Right ventricle myocardium superior (tissue), 1 donor: ENCODE results near the gene LGALS7B. TPM values are rescaled to one million over a fixed set of nuclear protein-coding genes. Genes with fewer than 3 reads are reported as not detected.
"Not testable (repeated sequence)": the region's sequence is repeated elsewhere in the genome, so short reads cannot be mapped to it uniquely, and the experiment has no call there.

ENCODE experiments used
- ATAC-seq: fragments of 200-7000 bp; cut with Tn5 transposase; one replicate; pipeline ENCODE4 v1.9.1; 2020; ENCODE audit warnings: mild to moderate bottlenecking; ENCODE audit not compliant: poor library complexity
- DNase-seq: peaks from one replicate; pipeline ENCODE4 v3.0.0-alpha.2; 2020
- intact Hi-C: fragments of 100-400 bp; cut with DNase I; formaldehyde crosslinking; loops from one replicate; pipeline ENCODE4 v1.11.2; 2022
- total RNA-seq: library from RNA; stranded (reverse); fragmentation: NEBNext Ultra II Directional; extraction: Animal tissue kit (Norgen Biotek cat#: 25700); gene quantifications from one replicate; pipeline ENCODE4 v1.2.1, GENCODE V29; 2021
- donor health status: DM: no; HTN: yes; CAD: no; lungs with severe emphysema.

Gene LGALS7B
- total RNA-seq, 1 donor from 2014 or later = not detected

DNA sequence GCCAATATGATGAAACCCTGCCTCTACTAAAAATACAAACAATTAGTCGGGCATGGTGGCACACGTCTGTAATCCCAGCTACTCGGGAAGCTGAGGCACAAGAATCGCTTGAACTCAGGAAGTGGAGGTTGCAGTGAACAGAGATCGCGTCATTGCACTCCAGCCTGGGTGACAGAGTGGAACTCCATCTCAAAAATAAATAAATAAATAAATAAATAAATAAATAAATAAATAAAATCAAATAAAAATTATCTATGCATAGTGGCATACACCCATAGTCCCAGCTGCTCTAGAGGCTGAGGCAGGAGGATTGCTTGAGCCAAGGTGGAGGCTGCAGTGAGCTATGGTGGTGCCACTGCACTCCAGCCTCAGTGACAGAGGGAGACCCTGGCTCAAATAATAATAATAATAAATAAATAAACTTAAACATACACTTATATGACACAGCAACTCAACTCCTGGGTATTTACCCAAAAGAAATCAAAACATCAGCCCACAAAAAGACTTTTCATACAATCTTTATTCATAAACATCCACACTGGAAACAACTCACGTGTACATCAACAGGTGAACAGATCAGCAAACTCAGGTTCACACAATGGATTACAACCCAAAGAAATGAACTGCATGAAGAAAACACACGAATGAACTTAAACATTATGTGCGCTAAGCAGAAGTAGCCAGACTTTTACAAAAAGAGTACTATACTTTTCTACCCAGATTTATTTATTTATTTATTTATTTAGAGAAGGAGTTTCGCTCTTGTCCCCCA lies 22.5 kb upstream of the LGALS7B start:
- intact Hi-C loops = no loop called here
- ATAC-seq (no peak), DNase-seq (no peak)

DNA sequence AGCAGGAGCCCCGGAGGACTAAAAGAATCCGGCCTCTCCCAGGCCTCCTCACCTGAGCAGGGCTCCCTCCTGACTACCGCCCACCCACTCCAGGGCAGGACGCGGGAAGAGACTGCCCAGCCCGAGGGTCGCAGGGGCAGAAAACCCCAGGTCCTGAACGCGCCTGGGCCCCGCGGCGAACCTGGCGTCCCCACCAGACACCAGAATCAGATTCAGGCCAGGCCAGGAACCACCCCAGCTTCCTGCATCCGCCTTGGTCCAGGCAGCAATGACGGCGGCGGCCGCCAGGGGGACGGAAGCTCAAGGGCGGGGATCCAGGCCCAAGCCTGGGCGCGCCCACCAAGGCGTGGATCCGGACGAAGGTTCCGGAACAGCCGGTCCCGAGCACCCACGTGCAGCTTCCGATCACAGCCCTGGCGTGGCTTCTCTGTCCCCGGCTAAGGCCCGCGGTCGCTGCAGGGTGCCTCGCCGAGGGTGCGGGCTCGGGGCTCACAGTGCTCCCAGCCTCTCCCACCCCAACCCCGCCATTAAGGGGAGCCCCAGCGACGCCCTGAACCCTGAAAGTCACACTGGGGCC lies 19.3 kb upstream of the LGALS7B start:
- DNase-seq = peak; percentile 95
- intact Hi-C loops = no loop called here
- peak; percentile 85 for ATAC-seq

DNA sequence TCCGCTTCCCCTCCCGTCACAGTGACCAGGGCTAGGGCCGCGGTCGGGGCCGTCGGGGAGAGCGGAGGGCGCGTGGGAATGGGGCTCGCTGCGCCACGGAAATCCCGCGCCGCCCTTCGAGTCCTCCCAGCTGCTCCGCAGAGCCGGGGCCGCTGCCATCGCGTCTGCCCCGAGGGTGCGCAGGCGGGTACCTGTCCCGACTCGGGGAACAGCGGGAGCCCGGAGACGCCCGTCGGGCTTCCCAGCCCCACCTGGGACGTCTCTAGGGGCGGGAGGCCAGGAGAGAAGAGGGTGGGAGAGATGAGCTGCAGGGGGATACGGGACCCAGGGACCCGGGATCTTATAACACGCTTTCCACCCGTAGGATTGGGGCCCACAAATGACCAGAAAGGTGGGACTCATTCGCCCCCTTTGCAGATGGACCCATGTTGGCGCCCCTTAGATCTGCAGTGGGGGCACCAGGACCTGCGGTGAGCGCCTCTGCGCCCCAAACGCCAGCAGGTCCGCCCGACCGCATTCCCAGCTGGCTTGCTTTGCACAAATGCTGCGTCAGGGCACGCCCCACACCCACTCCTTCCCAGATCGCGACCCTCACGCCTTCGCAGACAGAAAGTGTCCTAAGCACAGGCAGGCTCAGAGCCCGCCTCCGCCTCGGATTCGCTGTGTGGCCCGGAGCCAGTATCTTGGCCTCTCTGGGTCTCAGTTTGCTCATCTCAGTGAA lies 18.6 kb upstream of the LGALS7B start:
- intact Hi-C loops = not testable (repeated sequence)
- DNase-seq = peak; percentile 27

DNA sequence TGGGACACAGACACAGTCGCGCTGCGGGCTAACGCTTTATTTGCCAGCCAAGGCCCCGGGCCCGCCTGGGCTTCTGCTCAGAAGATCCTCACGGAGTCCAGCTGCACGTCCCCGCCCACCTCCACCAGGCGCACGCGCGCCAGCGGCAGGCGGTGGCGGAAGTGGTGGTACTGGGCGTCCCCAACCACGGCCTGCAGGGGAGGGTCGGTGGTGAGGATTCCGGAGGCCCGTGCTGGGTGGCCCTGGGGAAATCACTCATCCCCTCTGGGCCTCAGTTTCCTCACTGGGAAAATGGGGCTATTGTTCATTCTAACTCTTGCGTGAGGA lies 18.1 kb upstream of the LGALS7B start:
- DNase-seq, intact Hi-C loops: not testable (repeated sequence)
- peak; percentile 97 for ATAC-seq

More for the DNA sequence above, 18.6 kb upstream of the LGALS7B start:
- peak; percentile 45 for ATAC-seq

DNA sequence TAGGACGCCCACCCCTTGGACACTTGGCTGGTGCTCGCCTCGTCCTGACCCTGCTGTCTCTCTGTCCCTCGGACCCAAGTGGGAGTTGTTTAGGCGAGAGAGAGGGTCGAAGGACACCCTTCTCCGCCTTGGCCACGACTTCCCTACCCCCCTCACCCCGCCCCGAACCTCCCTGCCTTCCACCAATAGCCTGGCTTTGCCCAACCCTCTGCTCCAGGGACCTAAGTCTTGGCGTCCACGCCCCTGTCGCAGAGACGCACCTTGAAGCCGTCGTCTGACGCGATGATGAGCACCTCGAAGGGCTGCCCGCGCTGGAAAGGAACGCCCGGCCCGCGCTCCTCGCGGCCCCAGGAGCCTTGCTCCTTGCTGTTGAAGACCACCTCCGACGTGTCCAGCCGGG lies 17.4 kb upstream of the LGALS7B start:
- ATAC-seq, intact Hi-C loops, DNase-seq: not testable (repeated sequence)

DNA sequence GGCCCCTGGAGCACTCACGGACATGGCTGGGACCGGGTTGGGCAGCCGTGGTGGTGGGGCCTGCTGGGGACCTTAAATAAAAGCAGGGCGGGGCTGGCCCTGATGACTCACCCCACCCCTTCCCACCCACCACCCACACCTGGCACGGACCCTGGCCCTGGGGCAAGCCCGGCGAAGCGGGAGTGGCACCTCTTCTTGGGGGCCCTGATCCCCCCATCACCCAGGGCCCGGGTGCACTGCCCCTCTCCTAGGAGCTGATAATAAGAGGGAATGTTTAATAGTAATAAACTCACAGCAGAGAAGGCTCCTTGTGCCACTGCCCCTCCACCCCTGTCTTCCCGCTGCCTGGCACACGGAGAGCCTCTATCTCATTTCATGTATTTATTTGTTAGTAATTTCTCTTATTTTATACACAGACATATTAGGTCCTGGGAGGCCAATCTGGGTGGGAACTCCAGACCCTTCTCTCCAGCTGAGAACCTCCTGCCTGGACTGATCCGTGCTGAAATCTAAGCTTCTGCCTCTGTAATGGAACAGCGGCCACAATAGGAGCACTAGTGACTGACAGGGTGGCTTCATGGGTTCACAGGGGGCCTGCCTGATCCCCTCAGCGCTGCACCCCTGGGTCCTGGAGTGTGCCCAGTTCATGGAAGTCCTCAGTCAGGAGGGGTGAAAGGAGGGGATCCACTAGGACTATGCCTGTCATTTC lies 15.4 kb upstream of the LGALS7B start, which contains the start of gene LGALS7:
LGALS7 (minus strand) TSS at position 49 of the 709 bp plus-strand sequence; CDS start at position 24, 25 bp downstream.
- intact Hi-C loops = no loop called here
- DNase-seq = no peak
- ATAC-seq = no peak

DNA sequence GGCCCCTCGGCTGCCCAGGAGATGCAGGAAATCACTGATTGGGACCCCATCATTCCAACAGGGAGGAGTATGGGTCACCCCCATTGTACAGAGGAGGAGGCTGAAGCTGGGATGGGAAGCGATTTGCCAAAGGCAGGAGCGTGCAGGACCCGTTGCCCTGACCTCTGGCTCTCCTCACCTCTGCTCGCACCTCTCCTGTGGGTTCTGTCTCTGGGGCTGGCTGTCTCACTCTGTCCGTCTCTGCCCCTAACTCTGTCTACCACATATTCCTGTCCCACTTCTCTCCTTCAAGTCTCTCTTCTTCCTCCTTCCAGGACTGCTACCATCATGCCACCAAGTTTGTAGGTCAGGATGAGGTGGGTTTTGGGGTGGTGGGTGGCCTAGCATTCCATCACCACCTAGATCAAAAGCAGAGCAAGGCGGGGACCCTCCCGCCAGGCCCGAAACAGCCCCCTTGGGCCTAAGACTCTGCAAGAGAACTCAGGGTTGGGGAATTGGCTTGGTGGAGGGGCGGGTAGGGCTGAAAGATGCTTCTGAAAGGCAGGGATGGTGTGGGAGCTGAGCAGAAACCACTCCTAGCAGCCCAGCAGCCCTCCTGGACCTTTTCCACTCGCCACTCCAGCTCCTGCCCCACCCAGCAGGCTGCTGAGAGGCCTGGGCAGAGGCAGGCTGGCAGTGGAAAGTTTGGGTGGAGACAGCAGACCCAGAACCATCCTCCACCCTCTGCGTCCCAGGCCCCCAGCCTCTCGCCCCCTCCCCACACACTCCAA lies 14.6 kb upstream of the LGALS7B start:
- ATAC-seq = no peak
- intact Hi-C loops = no loop called here
- DNase-seq = no peak

DNA sequence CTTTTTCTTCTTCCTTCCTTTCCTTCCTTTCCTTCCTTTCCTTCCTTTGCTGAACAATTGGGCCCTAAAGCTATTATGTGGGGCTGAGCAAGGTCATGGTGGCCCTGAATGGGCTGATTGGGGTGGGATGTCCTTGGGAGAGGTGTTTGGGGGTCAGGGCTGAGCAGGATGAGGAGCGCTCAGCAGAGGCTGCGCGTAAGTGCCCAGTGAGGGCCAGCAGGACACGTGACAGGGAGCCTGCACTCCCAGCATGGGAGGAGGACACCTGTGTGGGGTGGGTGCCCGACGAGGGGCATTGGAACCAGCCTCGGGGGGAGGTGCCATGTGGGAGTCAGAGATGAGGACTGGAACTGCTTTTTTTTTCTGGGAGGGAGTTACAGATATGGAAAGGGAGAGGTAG lies 10.3 kb upstream of the LGALS7B start:
- DNase-seq (no peak), ATAC-seq (no peak)
- intact Hi-C loops = no loop called here

DNA sequence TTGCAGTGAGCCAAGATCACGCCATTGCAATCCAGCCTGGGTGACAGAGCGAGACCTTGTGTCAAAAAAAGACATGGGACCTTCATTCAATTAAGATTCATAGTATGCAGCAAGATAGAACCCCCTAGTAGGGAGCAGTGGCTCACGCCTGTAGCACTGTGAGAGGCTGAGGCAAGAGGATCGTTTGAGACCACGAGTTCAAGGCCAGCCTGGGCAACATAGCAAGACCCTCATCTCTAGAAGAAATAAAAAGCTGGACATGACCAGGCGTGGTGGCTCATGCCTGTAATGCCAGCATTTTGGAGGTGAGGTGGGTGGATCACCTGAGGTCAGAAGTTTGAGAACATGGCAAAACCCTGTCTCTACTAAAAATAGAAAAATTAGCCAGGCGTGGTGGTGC lies 8.6 kb upstream of the LGALS7B start:
- no peak for DNase-seq

DNA sequence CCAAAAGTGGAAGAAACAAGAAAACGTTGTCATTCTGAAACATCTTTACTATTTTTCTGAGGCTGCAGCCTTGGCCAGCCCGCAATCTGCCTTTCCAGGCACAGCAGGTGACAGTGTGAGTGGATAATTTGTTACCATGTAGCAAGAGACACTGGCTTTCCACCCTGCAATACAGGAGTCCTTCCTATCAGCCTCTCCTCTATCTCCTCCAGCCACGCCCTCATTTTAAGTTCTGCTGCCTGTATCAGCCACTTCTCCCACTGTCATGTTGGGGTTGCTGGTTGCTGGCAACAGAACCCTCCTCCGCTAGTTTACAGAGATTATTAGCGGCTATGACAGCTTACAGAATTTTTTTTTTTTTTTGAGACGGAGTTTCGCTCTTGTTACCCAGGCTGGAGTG lies 7.9 kb upstream of the LGALS7B start:
- no peak for DNase-seq
- no peak for ATAC-seq
- intact Hi-C loops = no loop called here

More for the DNA sequence above, 8.6 kb upstream of the LGALS7B start:
- no peak for ATAC-seq
- intact Hi-C loops = no loop called here

DNA sequence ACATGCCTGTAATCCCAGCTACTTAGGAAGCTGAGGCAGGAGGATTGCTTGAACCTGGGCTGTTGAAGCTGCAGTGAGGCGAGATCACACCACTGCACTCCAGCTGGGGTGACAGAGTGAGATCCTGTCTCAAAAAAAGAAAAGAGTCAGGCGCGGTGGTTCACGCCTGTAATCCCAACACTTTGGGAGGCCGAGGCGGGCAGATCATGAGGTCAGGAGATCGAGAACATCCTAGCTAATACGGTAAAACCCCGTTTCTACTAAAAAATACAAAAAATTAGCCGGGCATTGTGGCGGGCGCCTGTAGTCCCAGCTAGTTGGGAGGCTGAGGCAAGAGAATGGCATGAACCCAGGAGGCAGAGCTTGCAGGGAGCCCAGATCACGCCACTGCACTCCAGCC lies 6.8 kb upstream of the LGALS7B start:
- DNase-seq, ATAC-seq, intact Hi-C loops: not testable (repeated sequence)

DNA sequence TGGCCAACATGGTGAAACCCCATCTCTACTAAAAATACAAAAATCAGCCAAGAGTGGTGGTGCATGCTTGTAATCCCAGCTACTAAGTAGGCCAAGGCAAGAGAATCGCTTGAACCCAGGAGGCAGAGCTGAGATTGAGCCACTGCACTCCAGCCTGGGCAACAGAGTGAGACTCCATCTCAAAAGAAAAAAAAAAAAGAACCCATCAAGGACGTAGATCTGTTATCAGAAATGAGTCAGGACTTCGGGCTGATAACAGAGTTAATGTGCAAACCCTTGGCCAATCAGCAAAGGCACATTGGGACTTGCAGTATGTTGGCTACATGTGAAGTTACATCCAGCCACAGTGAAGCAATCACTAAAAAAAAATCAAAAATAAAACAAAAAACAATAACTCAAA lies 4.8 kb upstream of the LGALS7B start:
- no peak for ATAC-seq
- intact Hi-C loops = no loop called here
- DNase-seq = no peak

DNA sequence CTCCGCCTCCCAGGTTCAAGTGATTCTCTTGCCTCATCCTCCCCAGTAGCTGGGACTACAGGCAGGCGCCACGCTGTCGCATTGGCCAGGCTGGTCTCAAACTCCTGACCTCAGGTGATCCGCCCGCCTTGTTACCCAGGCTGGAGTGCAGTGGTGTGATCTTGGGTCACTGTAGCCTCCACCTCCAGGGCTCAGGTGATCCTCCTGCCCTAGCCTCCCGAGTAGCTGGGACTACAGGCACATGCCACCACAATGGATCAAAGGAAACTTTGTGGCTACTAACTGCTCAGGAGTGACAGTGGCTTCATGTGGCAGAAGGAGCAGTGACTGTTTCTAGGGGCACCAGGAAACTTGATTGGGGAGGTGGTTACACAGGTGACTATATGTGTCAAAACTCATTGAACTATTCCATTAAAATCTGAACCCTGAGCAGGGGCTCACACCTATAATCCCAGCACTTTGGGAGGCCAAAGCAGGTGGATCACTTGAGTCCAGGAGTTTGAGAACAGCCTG lies 3.8 kb upstream of the LGALS7B start:
- ATAC-seq = no peak
- intact Hi-C loops = no loop called here
- no peak for DNase-seq

DNA sequence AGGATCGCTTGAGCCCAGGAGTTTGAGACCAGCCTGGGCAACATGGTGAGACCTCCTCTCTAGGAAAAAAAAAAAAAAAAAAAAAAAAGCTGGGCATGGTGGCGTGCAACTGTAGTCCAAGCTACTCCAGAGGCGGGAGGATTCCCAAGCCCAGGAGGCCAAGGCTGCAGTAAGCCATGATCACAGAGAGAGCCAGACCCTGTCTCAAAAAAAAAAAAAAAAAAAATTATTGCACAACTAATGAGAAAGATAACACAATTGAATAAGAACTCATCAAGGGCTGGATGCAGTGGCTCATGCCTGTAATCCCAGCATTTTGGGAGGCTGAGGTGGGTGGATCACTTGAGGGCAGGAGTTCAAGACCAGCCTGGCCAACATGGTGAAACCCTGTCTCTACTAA lies 2.9 kb upstream of the LGALS7B start:
- DNase-seq, intact Hi-C loops, ATAC-seq: not testable (repeated sequence)

DNA sequence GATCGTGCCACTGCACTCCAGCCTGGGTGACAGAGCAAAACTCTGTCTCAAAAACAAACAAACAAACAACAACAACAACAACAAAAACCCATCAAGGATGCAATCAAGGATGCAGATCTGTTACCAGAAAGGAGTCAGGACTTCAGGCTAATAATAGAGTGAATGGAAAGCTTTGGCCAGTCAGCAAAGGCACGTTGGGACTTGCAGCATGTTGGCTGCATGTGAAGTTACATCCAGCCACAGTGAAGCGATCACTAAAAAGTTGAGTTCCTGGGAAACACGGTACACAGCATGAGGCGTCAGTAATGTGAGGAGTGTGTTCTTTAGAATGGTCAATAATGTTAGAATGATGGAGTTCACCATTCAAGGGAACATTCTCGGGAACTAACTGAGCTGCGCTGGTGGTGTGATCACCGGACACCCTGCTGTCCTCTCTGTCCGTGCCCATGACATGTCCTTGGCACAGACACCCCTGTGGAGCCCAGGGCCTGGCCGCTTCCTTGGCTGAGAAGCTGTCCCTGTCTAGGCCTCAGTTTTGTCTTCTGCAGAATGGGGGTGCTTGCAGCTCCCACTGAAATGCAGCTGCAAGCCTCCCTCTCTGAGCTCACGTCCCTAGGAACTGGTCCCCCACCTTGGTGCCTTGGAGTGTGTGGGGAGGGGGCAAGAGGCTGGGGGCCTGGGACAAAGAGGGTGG lies 2.3 kb upstream of the LGALS7B start:
- DNase-seq = no peak
- no peak for ATAC-seq
- intact Hi-C loops = no loop called here

DNA sequence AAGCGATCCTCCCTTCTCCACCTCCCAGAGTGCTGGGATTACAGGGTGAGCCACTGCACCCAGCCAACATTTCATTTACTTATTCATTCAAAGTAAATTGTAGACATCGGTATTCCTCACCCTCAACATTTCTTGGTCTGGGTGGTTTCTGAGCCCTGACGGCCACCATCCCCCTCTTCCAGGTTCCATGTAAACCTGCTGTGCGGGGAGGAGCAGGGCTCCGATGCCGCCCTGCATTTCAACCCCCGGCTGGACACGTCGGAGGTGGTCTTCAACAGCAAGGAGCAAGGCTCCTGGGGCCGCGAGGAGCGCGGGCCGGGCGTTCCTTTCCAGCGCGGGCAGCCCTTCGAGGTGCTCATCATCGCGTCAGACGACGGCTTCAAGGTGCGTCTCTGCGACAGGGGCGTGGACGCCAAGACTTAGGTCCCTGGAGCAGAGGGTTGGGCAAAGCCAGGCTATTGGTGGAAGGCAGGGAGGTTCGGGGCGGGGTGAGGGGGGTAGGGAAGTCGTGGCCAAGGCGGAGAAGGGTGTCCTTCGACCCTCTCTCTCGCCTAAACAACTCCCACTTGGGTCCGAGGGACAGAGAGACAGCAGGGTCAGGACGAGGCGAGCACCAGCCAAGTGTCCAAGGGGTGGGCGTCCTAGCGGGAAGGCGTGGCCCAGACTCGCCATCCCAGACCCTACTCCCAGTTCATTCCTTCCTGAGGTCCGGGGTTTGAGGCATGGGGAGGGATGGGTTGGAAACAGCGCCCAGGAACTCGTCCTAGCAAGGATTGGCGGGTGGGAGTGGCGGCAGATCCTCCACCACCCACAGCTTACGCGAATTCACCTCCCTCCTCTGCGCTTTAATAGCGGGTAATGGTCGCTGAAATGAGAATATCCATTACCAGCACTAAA lies 1.8 kb downstream of the LGALS7B start:
- DNase-seq, intact Hi-C loops: not testable (repeated sequence)
- peak; percentile 3 for ATAC-seq
